Psoas muscle (tissue), 8 donors: Measurements from ENCODE around the gene RABGAP1L. TPM values are rescaled to one million over a fixed set of nuclear protein-coding genes. Genes with fewer than 3 reads are reported as not detected.

Experiments used
- ATAC-seq, 4 donors: fragments of 200-7000 bp; cut with Tn5 transposase; one replicate each; pipeline ENCODE4 v1.9.1; 2020; ENCODE audit warnings: moderate library complexity in 3 of 4, mild to moderate bottlenecking in 2 of 4
- DNase-seq, 2 donors: peaks; one replicate each; pipeline ENCODE4 v3.0.0-alpha.2; 2020
- H3K27ac ChIP-seq: fragments of 200-600 bp; one replicate; pipeline ENCODE4 v1.8.0; 2022
- H3K27me3 ChIP-seq, 3 donors: fragments of 200-600 bp in 1 of 3; one replicate each; pipeline versions ENCODE4 v1.6.1 to v1.8.0; 2013 to 2022; ENCODE audit warnings: low read length in 2 of 3, mild to moderate bottlenecking in 2 of 3, moderate library complexity in 1 of 3; ENCODE audit not compliant: insufficient read depth in 3 of 3
- H3K36me3 ChIP-seq, 2 donors: fragments of 200-600 bp in 1 of 2; one replicate each; pipeline versions ENCODE4 v1.6.1 to v1.8.0; 2013 to 2022; ENCODE audit warnings: low read depth in 1 of 2, mild to moderate bottlenecking in 1 of 2, moderate library complexity in 1 of 2; ENCODE audit not compliant: insufficient read depth in 1 of 2
- H3K4me1 ChIP-seq: fragments of 200-600 bp; one replicate; pipeline ENCODE4 v1.8.0; 2022
- H3K4me3 ChIP-seq: fragments of 200-600 bp; one replicate; pipeline ENCODE4 v1.8.0; 2022; ENCODE audit warnings: mild to moderate bottlenecking
- H3K9me3 ChIP-seq: fragments of 200-600 bp; one replicate; pipeline ENCODE4 v1.8.0; 2022
- CTCF ChIP-seq: fragments of 200-600 bp; IDR thresholded peaks from one replicate; pipeline ENCODE4 v1.8.0; 2022; ENCODE audit warnings: antibody characterized with exemption
- WGBS, 3 donors: extraction: QIAGEN DNeasy Blood & Tissue Kit; methylation state at CpG; one replicate each; pipeline versions ENCODE4 v1.1.6 to v1.1.7; 2013; 5-methylcytosine and 5-hydroxymethylcytosine counted together
- intact Hi-C, 2 donors: fragments of 100-400 bp; cut with DNase I; formaldehyde crosslinking; loops; one replicate each; pipeline versions ENCODE4 v1.11.0 to v1.14.2; 2022
- polyA plus RNA-seq, 3 donors: library from polyadenylated mRNA; stranded (reverse); fragments of 200-250 nt; gene quantifications; one replicate each; pipeline ENCODE4 v1.2.3, GENCODE V29; 2013
- total RNA-seq, 4 donors: library from RNA; stranded (reverse); fragmentation: NEBNext Ultra II Directional in 2 of 4; extraction: Animal tissue kit (Norgen Biotek cat#: 25700) in 2 of 4; gene quantifications; one replicate each; pipeline versions ENCODE4 v1.2.1 to v1.2.4, GENCODE V29; 2021 to 2023
- donor health status: healthy with polysubstance abuse.
- donor health status: DM: no; HTN: no; CAD: no; lungs with moderate emphysema.
- donor health status: Bipolar disorder and iron deficiency.
- donor health status: healthy.
- donor health status: DM: yes; HTN: yes; CAD: no.
- donor health status: DM: no; HTN: no; CAD: no.
- donor health status: DM: no; HTN: no; CAD: no.
- donor health status: DM: yes; HTN: yes; CAD: no.

RABGAP1L gene
- total and polyA plus RNA-seq, 7 donors, result 2.9 to 14.4 (median 8.7) TPM

- Histone ChIP-seq H3K27me3 (no peaks in the 10 kb centered on the region), H3K9me3 (no peaks in the 10 kb centered on the region), H3K4me3 (no peak overlapping the region), H3K27ac (no peak overlapping the region), H3K4me1 (no peaks in the 10 kb centered on the region), H3K36me3 (no peaks in the 10 kb centered on the region)
- TF ChIP-seq CTCF, result no peak
- DNase-seq (no peak), ATAC-seq (no peak)
- 84 to 94% (median 92%) methylated on average over 6 of the region's 6 CpGs for WGBS, 3 donors
- intact Hi-C loops, result loop anchor here in 1 of 2 donors (10.0 kb wide), 1 partner anchor 289 kb away; no protein-coding TSS in a partner anchor
Measured at GRCh38 chr1:175035865-175036264, 876.5 kb downstream of the RABGAP1L start.

- ATAC-seq (no peak), DNase-seq (no peak)
- no peaks in the 10 kb centered on the region for H3K27me3 ChIP-seq
- no peaks in the 10 kb centered on the region for H3K9me3 ChIP-seq
- WGBS, 3 donors, result 60 to 69% (median 66%) methylated on average over 3 of the region's 3 CpGs
- H3K4me1 ChIP-seq, result no peaks in the 10 kb centered on the region
- intact Hi-C loops, result loop anchor here in 1 of 2 donors (10.0 kb wide), 1 partner anchor 288 kb away; no protein-coding TSS in a partner anchor
- H3K27ac ChIP-seq, result no peak overlapping the region
- TF ChIP-seq CTCF, result no peak
- H3K36me3 ChIP-seq, result no peaks in the 10 kb centered on the region
- no peak overlapping the region for H3K4me3 ChIP-seq
Measured at GRCh38 chr1:175036476-175036875, 877.2 kb downstream of the RABGAP1L start.

- intact Hi-C loops, result loop anchor here in 1 of 2 donors (10.0 kb wide), 1 partner anchor 287 kb away; no protein-coding TSS in a partner anchor
- Histone ChIP-seq H3K9me3 (no peaks in the 10 kb centered on the region), H3K27me3 (no peaks in the 10 kb centered on the region), H3K4me3 (no peak overlapping the region), H3K27ac (no peak overlapping the region), H3K36me3 (no peaks in the 10 kb centered on the region), H3K4me1 (no peaks in the 10 kb centered on the region)
- TF ChIP-seq CTCF, result no peak
- DNase-seq (no peak), ATAC-seq (no peak)
- 52 to 66% (median 55%) methylated on average over 7 of the region's 7 CpGs for WGBS, 3 donors
Measured at GRCh38 chr1:175037416-175037815, 878.1 kb downstream of the RABGAP1L start.

GRCh38 chr1:175040324-175040879, 881.1 kb downstream of the RABGAP1L start:
- ATAC-seq (no peak), DNase-seq (no peak)
- no peaks in the 10 kb centered on the region for H3K4me1 ChIP-seq
- H3K36me3 ChIP-seq, result no peaks in the 10 kb centered on the region
- H3K27ac ChIP-seq, result no peak overlapping the region
- H3K4me3 ChIP-seq, result no peak overlapping the region
- H3K9me3 ChIP-seq, result no peaks in the 10 kb centered on the region
- TF ChIP-seq CTCF, result no peak
- 49 to 64% (median 59%) methylated on average over 4 of the region's 4 CpGs for WGBS, 3 donors
- peaks cover 0 to 4% (median 3%) of the 10 kb centered on the region in 3 donors for H3K27me3 ChIP-seq
- intact Hi-C loops, result no loop called here

- intact Hi-C loops, result no loop called here
- Histone ChIP-seq H3K27ac (no peak overlapping the region), H3K4me1 (no peaks in the 10 kb centered on the region), H3K27me3 (peaks cover 0 to 4% (median 3%) of the 10 kb centered on the region in 3 donors), H3K9me3 (no peaks in the 10 kb centered on the region), H3K36me3 (no peaks in the 10 kb centered on the region), H3K4me3 (no peak overlapping the region)
- no peak for TF ChIP-seq CTCF
- WGBS, 3 donors, result 66 to 76% (median 70%) methylated on average over 3 of the region's 3 CpGs
- no peak for DNase-seq
- ATAC-seq, result no peak
Measured at GRCh38 chr1:175042650-175043049, 883.3 kb downstream of the RABGAP1L start.
